A549 (cell line): Measurements from ENCODE around the gene SUN1. TPM values are rescaled to one million over a fixed set of nuclear protein-coding genes. Genes with fewer than 3 reads are reported as not detected.
A peak's percentile ranks its signal among the peaks of the same experiment; 100 is the strongest.

Source experiments
- ATAC-seq, 2 experiments: fragments of 200-7000 bp in 1 of 2; fragments of >200 bp in 1 of 2; cut with Nextera tagmentation in 1 of 2; cut with Tn5 transposase in 1 of 2; 3 replicates each; pipeline versions ENCODE4 v1.8.0 to v1.9.1; 2018 to 2020; ENCODE audit warnings: mild to moderate bottlenecking in 1 of 2, moderate library complexity in 1 of 2
- CTCF ChIA-PET: fragments of 300-600 bp; sonication (Branson Sonifier 250); formaldehyde crosslinking; extraction: SDS; loops from one replicate; lab custom pipeline; 2021; ENCODE audit warnings: antibody characterized with exemption, inconsistent platforms; lab: Yijun Ruan, JAX
- POLR2A ChIA-PET: fragments of 350-600 bp; formaldehyde crosslinking; extraction: SDS; loops from one replicate; lab custom pipeline; 2021; ENCODE audit warnings: antibody characterized with exemption, inconsistent platforms; lab: Yijun Ruan, JAX
- DNase-seq, 2 experiments: peaks; one replicate each; pipeline versions ENCODE4 v3.0.0 to v3.0.0-alpha.2; 2011 to 2016; ENCODE audit warnings: low read depth in 1 of 2, low spot score in 1 of 2
- FAIRE-seq: peaks from 2 replicates; lab custom pipeline; 2011; peaks lifted over from hg19 to GRCh38; lab: Jason Lieb, UNC
- H3K27ac ChIP-seq, 2 experiments: fragments of >200 bp; sonication (Bioruptor Twin); formaldehyde crosslinking; 3 replicates each; pipeline ENCODE4 v1.5.1; 2016 to 2017
- H3K4me1 ChIP-seq: fragments of >200 bp; sonication (Bioruptor Twin); formaldehyde crosslinking; 3 replicates; pipeline ENCODE4 v1.6.1; 2016
- H3K4me2 ChIP-seq: fragments of >200 bp; sonication (Bioruptor Twin); formaldehyde crosslinking; 3 replicates; pipeline ENCODE4 v1.6.1; 2016
- H3K4me3 ChIP-seq: fragments of >200 bp; sonication (Bioruptor Twin); formaldehyde crosslinking; 3 replicates; pipeline ENCODE4 v1.5.1; 2016
- H3K9me3 ChIP-seq: fragments of >200 bp; sonication (Bioruptor Twin); formaldehyde crosslinking; 3 replicates; pipeline ENCODE4 v1.6.1; 2016
- BCL3 ChIP-seq: fragments of >200 bp; sonication (Bioruptor Twin); formaldehyde crosslinking; IDR thresholded peaks from 3 replicates; pipeline ENCODE4 v1.6.1; 2016
- CHD2 ChIP-seq: fragments of 150-350 bp; IDR thresholded peaks from 2 replicates; pipeline ENCODE4 v1.6.1; 2014; ENCODE audit warnings: low read length; ENCODE audit not compliant: partially characterized antibody
- CTCF ChIP-seq: fragments of >200 bp; sonication (Bioruptor Twin); formaldehyde crosslinking; IDR thresholded peaks from 3 replicates; pipeline ENCODE4 v1.5.1; 2016
- E2F6 ChIP-seq: IDR thresholded peaks from 2 replicates; pipeline ENCODE4 v1.6.1; 2012; ENCODE audit warnings: low read depth, borderline replicate concordance
- HES2 ChIP-seq: fragments of >200 bp; sonication (Bioruptor Twin); formaldehyde crosslinking; IDR thresholded peaks from 2 replicates; pipeline ENCODE4 v1.6.1; 2016
- HEYL ChIP-seq: fragments of 250-450 bp; sonication (Bioruptor Pico); IDR thresholded peaks from 2 replicates; pipeline ENCODE4 v1.8.0; 2021; ENCODE audit warnings: mild to moderate bottlenecking, moderate library complexity
- JUNB ChIP-seq: fragments of >200 bp; sonication (Bioruptor Twin); formaldehyde crosslinking; IDR thresholded peaks from 2 replicates; pipeline ENCODE4 v1.6.1; 2016
- MYC ChIP-seq: IDR thresholded peaks from 2 replicates; pipeline ENCODE4 v1.6.1; 2012; ENCODE audit warnings: mild to moderate bottlenecking, inconsistent platforms, low read length, improper control_type of control experiment, borderline replicate concordance
- NR3C1 ChIP-seq: fragments of >200 bp; sonication (Bioruptor Twin); formaldehyde crosslinking; IDR thresholded peaks from 3 replicates; pipeline ENCODE4 v1.6.1; 2017
- RFX5 ChIP-seq: fragments of 450-650 bp; IDR thresholded peaks from 2 replicates; pipeline ENCODE4 v1.7.1; 2014; ENCODE audit warnings: antibody characterized with exemption, mild to moderate bottlenecking, moderate library complexity
- RNF2 ChIP-seq: fragments of 200-600 bp; sonication (generic); IDR thresholded peaks from 2 replicates; pipeline ENCODE4 v1.6.1; 2016; ENCODE audit warnings: low read depth, mild to moderate bottlenecking, antibody characterized with exemption, moderate library complexity, borderline replicate concordance
- SMC3 ChIP-seq: fragments of >200 bp; sonication (Bioruptor Twin); formaldehyde crosslinking; IDR thresholded peaks from 3 replicates; pipeline ENCODE4 v1.6.1; 2018; ENCODE audit warnings: inconsistent platforms
- ZFP36 ChIP-seq: fragments of 450-650 bp; IDR thresholded peaks from 2 replicates; pipeline ENCODE4 v1.6.1; 2014; ENCODE audit warnings: borderline replicate concordance; ENCODE audit not compliant: partially characterized antibody
- ZNF302 ChIP-seq: fragments of 250-450 bp; sonication (Bioruptor Pico); IDR thresholded peaks from 2 replicates; pipeline ENCODE4 v1.9.0; 2021; ENCODE audit warnings: inconsistent platforms, mild to moderate bottlenecking, moderate library complexity
- WGBS: methylation state at CpG from one replicate; pipeline ENCODE4 v1.1.6; 2017; ENCODE audit errors: missing lambda C conversion rate; 5-methylcytosine and 5-hydroxymethylcytosine counted together
- polyA plus RNA-seq, 4 experiments: library from polyadenylated mRNA; depleted of rRNA in 3 of 4; stranded (reverse); fragments of >200 nt; fragmentation: RNase III in 1 of 4; extraction: RNeasy Plus Mini Kit Qiagen cat#74134 plus additional on column Dnase treatment in 1 of 4; gene quantifications; 2 replicates in 3 of 4; 3 replicates in 1 of 4; pipeline ENCODE4 v1.2.3, GENCODE V29; 2011 to 2017
- TF ChIP-seq, protein P1 (sequence below): fragments of 150-350 bp; IDR thresholded peaks from 2 replicates; pipeline ENCODE4 v1.6.1; 2014; ENCODE audit warnings: low read depth, mild to moderate bottlenecking, low read length
- TF ChIP-seq, protein P2 (sequence below): fragments of 250-450 bp; sonication (Bioruptor Pico); IDR thresholded peaks from 2 replicates; pipeline ENCODE4 v1.5.0; 2021; ENCODE audit warnings: mild to moderate bottlenecking, moderate library complexity, borderline replicate concordance

Gene SUN1
- polyA plus RNA-seq, 2 of the 4 experiments (the other 2 are of a cell fraction): 60.7 to 130 TPM

DNA sequence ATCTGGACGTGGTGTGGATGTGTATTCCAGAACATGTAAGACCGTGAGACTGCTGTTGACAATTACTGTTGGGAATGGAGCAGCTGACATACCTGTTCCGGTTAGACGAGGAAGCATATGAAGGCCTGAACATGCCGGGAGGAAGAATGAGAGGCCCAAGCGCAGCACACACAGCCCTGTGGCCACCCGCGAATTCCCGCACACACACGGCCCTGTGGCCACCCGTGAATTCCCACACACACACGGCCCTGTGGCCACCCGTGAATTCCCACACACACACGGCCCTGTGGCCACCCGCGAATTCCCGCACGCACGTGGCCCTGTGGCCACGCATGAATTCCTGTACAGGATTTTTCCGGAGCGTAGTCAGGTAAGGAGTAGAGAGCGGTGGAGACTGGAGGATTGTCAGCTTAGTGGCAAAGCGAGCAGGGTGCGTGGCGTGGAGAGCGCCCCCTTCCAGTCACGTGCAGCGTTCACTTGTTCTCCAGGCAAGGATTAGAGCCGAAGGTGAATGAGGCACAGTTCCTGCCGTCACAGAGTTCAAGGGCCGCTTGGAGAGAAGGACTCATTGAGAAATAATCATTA lies 9.5 kb upstream of the SUN1 start:
- 92% methylated on average over 32 of the region's 32 CpGs for WGBS
- peak in 1 of 2 experiments; percentile 44; a peak in 2 of 6 replicates for ATAC-seq
- ChIA-PET POLR2A (no interaction called here), CTCF (interaction anchor here (2.3 kb wide), 1 partner anchor 14 kb away, joined by 6 read pairs; no protein-coding TSS in a partner anchor)
- no peak for DNase-seq
- no peak for FAIRE-seq
- Histone ChIP-seq H3K4me3 (no peak overlapping the region), H3K9me3 (no peaks in the 10 kb centered on the region), H3K4me1 (0 out of 3 replicates have a peak, but pooled peaks cover 2% of the 10 kb centered on the region), H3K27ac (no peak overlapping the region), H3K4me2 (no peak overlapping the region)
- TF ChIP-seq E2F6: no peak

GRCh38 chr7:823649-824048 lies 8.6 kb upstream of the SUN1 start:
- FAIRE-seq: no peak
- 87% methylated on average over 8 of the region's 8 CpGs for WGBS

More at GRCh38 chr7:823649-824048, 8.6 kb upstream of the SUN1 start:
- POLR2A ChIA-PET: interaction anchor here (0.6 kb wide), 1 partner anchor 10 kb away, joined by 3 read pairs; no protein-coding TSS in a partner anchor
- no peaks in the 10 kb centered on the region for H3K9me3 ChIP-seq
- no peak for ATAC-seq
- no peak overlapping the region for H3K27ac ChIP-seq
- DNase-seq: no peak
- TF ChIP-seq HES2 (no peak), ZFP36 (no peak), MYC (no peak), JUNB (no peak), SMC3 (no peak), RNF2 (no peak), NR3C1 (no peak), RFX5 (no peak), ZNF302 (CRISPR knock-in tag) (no peak), CTCF (no peak), BCL3 (no peak), HEYL (no peak), E2F6 (no peak), CHD2 (no peak)
- TF ChIP-seq, protein P1, sequence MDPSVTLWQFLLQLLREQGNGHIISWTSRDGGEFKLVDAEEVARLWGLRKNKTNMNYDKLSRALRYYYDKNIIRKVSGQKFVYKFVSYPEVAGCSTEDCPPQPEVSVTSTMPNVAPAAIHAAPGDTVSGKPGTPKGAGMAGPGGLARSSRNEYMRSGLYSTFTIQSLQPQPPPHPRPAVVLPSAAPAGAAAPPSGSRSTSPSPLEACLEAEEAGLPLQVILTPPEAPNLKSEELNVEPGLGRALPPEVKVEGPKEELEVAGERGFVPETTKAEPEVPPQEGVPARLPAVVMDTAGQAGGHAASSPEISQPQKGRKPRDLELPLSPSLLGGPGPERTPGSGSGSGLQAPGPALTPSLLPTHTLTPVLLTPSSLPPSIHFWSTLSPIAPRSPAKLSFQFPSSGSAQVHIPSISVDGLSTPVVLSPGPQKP: no peak
- TF ChIP-seq, protein P2, sequence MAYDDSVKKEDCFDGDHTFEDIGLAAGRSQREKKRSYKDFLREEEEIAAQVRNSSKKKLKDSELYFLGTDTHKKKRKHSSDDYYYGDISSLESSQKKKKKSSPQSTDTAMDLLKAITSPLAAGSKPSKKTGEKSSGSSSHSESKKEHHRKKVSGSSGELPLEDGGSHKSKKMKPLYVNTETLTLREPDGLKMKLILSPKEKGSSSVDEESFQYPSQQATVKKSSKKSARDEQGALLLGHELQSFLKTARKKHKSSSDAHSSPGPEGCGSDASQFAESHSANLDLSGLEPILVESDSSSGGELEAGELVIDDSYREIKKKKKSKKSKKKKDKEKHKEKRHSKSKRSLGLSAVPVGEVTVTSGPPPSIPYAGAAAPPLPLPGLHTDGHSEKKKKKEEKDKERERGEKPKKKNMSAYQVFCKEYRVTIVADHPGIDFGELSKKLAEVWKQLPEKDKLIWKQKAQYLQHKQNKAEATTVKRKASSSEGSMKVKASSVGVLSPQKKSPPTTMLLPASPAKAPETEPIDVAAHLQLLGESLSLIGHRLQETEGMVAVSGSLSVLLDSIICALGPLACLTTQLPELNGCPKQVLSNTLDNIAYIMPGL: no peak
- CTCF ChIA-PET: interaction anchor here (2.3 kb wide), 1 partner anchor 13 kb away, joined by 6 read pairs; no protein-coding TSS in a partner anchor
- no peak overlapping the region for H3K4me2 ChIP-seq
- H3K4me3 ChIP-seq: no peak overlapping the region
- no peaks in the 10 kb centered on the region for H3K4me1 ChIP-seq
